HepG2 (cell line): ENCODE data around the gene TCTA. TPM values are rescaled to one million over a fixed set of nuclear protein-coding genes. Genes with fewer than 3 reads are reported as not detected.

Source experiments
- ATAC-seq: fragments of 200-7000 bp; cut with Tn5 transposase; 3 replicates; pipeline ENCODE4 v1.9.1; 2020; ENCODE audit warnings: mild to moderate bottlenecking, moderate library complexity
- BruUV-seq: library from RNA; stranded (reverse); fragments of 400-500 nt; replicated peaks from 2 replicates; lab custom pipeline; 2021; lab: Mats Ljungman, UMichigan
- CTCF ChIA-PET: fragments of 300-600 bp; formaldehyde crosslinking; extraction: SDS; loops from one replicate; lab custom pipeline; 2021; ENCODE audit warnings: low total read pairs, inconsistent platforms, low intra/inter-chr PET ratio; lab: Yijun Ruan, JAX
- POLR2A ChIA-PET: fragments of 350-600 bp; sonication (Branson Sonifier 250); formaldehyde crosslinking; loops from one replicate; lab custom pipeline; 2020; ENCODE audit warnings: antibody characterized with exemption, inconsistent platforms; lab: Yijun Ruan, JAX
- DNase-seq: peaks from one replicate; pipeline ENCODE4 v3.0.0-alpha.2; 2015; ENCODE audit warnings: low spot score
- FAIRE-seq: peaks from 3 replicates; lab custom pipeline; 2011; peaks lifted over from hg19 to GRCh38; lab: Jason Lieb, UNC
- H2AFZ ChIP-seq: one replicate; pipeline ENCODE4 v1.6.1; 2011; ENCODE audit warnings: low read length, inconsistent platforms
- H3K27ac ChIP-seq: fragments of 300-600 bp; 3 replicates; pipeline ENCODE4 v1.8.0; 2011; ENCODE audit warnings: mixed run types, mild to moderate bottlenecking, mixed read lengths, low read length, inconsistent platforms; ENCODE audit not compliant: insufficient read depth; ENCODE audit errors: extremely low read length
- H3K27me3 ChIP-seq, 2 experiments: fragments of 200-600 bp in 1 of 2; 2 replicates in 1 of 2; 3 replicates in 1 of 2; pipeline versions ENCODE4 v1.6.0 to v1.8.0; 2011; ENCODE audit warnings: low read length in 2 of 2, mild to moderate bottlenecking in 2 of 2, moderate library complexity in 2 of 2, inconsistent platforms in 1 of 2; ENCODE audit not compliant: insufficient read depth in 2 of 2, control insufficient read depth in 1 of 2
- H3K36me3 ChIP-seq, 2 experiments: fragments of 200-600 bp in 1 of 2; replicated peaks in 1 of 2; 2 replicates in 1 of 2; 3 replicates in 1 of 2; pipeline versions ENCODE4 v1.5.1 to v1.8.0; 2011; ENCODE audit warnings: low read length in 2 of 2, inconsistent platforms in 1 of 2; ENCODE audit not compliant: insufficient read depth in 2 of 2, control insufficient read depth in 1 of 2
- H3K4me1 ChIP-seq: 2 replicates; pipeline ENCODE4 v1.5.1; 2012; ENCODE audit warnings: low read length, inconsistent platforms; ENCODE audit not compliant: insufficient read depth
- H3K4me2 ChIP-seq: 2 replicates; pipeline ENCODE4 v1.6.0; 2011; ENCODE audit warnings: low read depth, low read length, inconsistent platforms
- H3K4me3 ChIP-seq, 3 experiments: fragments of 200-600 bp in 1 of 3; sonication (generic), shearing (Covaris generic) in 1 of 3; replicated peaks in 1 of 3; 2 replicates each; pipeline ENCODE4 v1.5.1; 2011 to 2016; ENCODE audit warnings: low read length in 3 of 3, inconsistent platforms in 2 of 3, low read depth in 2 of 3, mild to moderate bottlenecking in 2 of 3, control low read depth in 1 of 3, mixed read lengths in 1 of 3; ENCODE audit not compliant: insufficient read depth in 1 of 3
- H3K79me2 ChIP-seq: one replicate; pipeline ENCODE4 v1.6.1; 2011; ENCODE audit warnings: low read length, inconsistent platforms; ENCODE audit not compliant: insufficient read depth
- H3K9ac ChIP-seq: 2 replicates; pipeline ENCODE4 v1.6.0; 2011; ENCODE audit warnings: mild to moderate bottlenecking, low read depth, low read length, inconsistent platforms; ENCODE audit not compliant: insufficient read depth
- H3K9me3 ChIP-seq: 2 replicates; pipeline ENCODE4 v1.5.1; 2012; ENCODE audit warnings: mild to moderate bottlenecking, low read length
- H4K20me1 ChIP-seq: 2 replicates; pipeline ENCODE4 v1.6.0; 2011; ENCODE audit warnings: inconsistent platforms, mild to moderate bottlenecking, low read length, moderate library complexity; ENCODE audit not compliant: insufficient read depth
- AFF4 ChIP-seq: sonication (generic); formaldehyde crosslinking; IDR thresholded peaks from 2 replicates; pipeline ENCODE4 v1.4.0; 2020; ENCODE audit warnings: missing genetic modification reagents
- AGO2 ChIP-seq: fragments of 200-400 bp; formaldehyde crosslinking; optimal IDR thresholded peaks from 2 replicates; pipeline ENCODE3; 2017; ENCODE audit warnings: mild to moderate bottlenecking, low read depth, low read length, moderate library complexity
- CHCHD3 ChIP-seq: sonication (generic); formaldehyde crosslinking; IDR thresholded peaks from 2 replicates; pipeline ENCODE4 v1.8.0; 2022; ENCODE audit warnings: mild to moderate bottlenecking, missing genetic modification reagents, moderate library complexity
- MTF1 ChIP-seq: sonication (generic); formaldehyde crosslinking; IDR thresholded peaks from 2 replicates; pipeline ENCODE4 v1.5.0; 2020; ENCODE audit warnings: missing genetic modification reagents
- NFKBIZ ChIP-seq: IDR thresholded peaks from 2 replicates; pipeline ENCODE4 v1.6.1; 2018; ENCODE audit warnings: missing genetic modification reagents, missing compliant biosample characterization
- ZBED4 ChIP-seq: sonication (generic); formaldehyde crosslinking; IDR thresholded peaks from 2 replicates; pipeline ENCODE4 v1.4.0; 2020; ENCODE audit warnings: missing genetic modification reagents, borderline replicate concordance
- ZBTB46 ChIP-seq: sonication (generic); formaldehyde crosslinking; IDR thresholded peaks from 2 replicates; pipeline ENCODE4 v1.4.0; 2020; ENCODE audit warnings: mild to moderate bottlenecking, missing genetic modification reagents, borderline replicate concordance
- ZFP36 ChIP-seq: fragments of 150-350 bp; IDR thresholded peaks from 2 replicates; pipeline ENCODE4 v1.6.1; 2018; ENCODE audit warnings: borderline replicate concordance, low read length, low read depth; ENCODE audit not compliant: partially characterized antibody
- ZMYM3 ChIP-seq: sonication (generic); formaldehyde crosslinking; IDR thresholded peaks from 2 replicates; pipeline ENCODE4 v1.5.1; 2020; ENCODE audit warnings: mild to moderate bottlenecking, missing genetic modification reagents
- ZNF138 ChIP-seq: sonication (generic); formaldehyde crosslinking; IDR thresholded peaks from 2 replicates; pipeline ENCODE4 v1.5.0; 2020; ENCODE audit warnings: mild to moderate bottlenecking, low read depth, missing genetic modification reagents
- WGBS: methylation state at CpG from one replicate; pipeline ENCODE4 v1.1.6; 2017; ENCODE audit warnings: low lambda C conversion rate; 5-methylcytosine and 5-hydroxymethylcytosine counted together
- in situ Hi-C: cut with HindIII; loops from 2 replicates; pipeline ENCODE4 v1.10.0; 2017; ENCODE audit warnings: low pct_unique_long_range_greater_than_20kb; ENCODE audit not compliant: extremely low pct_ligation_motif_present
- intact Hi-C: fragments of 100-400 bp; cut with micrococcal nuclease; formaldehyde crosslinking; loops from one replicate; pipeline ENCODE4 v1.10.0; 2022; ENCODE audit not compliant: unreplicated experiment
- polyA plus RNA-seq, 8 experiments: library from polyadenylated mRNA; depleted of rRNA in 3 of 8; stranded (reverse) in 7 of 8; unstranded in 1 of 8; fragments of >200 nt; fragmentation: Illumina TruSeq in 4 of 8; extraction: Trizol in 4 of 8; gene quantifications; 2 replicates each; pipeline versions ENCODE4 v1.2.1 to v1.2.3, GENCODE V29; 2011 to 2016; ENCODE audit warnings: low read depth in 4 of 8, missing spikeins in 1 of 8, mixed read lengths in 1 of 8; ENCODE audit not compliant: insufficient read depth in 1 of 8
- total RNA-seq, 5 experiments: library from RNA; depleted of rRNA; stranded (reverse); fragments of >200 nt; fragmentation: Illumina TruSeq; extraction: Trizol; gene quantifications; 2 replicates each; pipeline ENCODE4 v1.2.3, GENCODE V29; 2016; ENCODE audit warnings: low read depth in 1 of 5

Gene TCTA
- total and polyA plus RNA-seq, 2 of the 13 experiments (the other 11 are each of a cell fraction or from before 2014, with no cell fraction given), result 8.3 to 13.2 TPM

- TF ChIP-seq ZBTB46 (CRISPR knock-in tag), result no peak
- peak; percentile 77 for TF ChIP-seq ZMYM3 (CRISPR knock-in tag)
Observed at GRCh38 chr3:49410066-49410845, 2.0 kb upstream of the TCTA start (continued).

- CTCF ChIA-PET, result no interaction called here
- peak; percentile 4 for FAIRE-seq
- peaks cover 58% of the 10 kb centered on the region for H3K4me1 ChIP-seq
- TF ChIP-seq NFKBIZ, result no peak
- TF ChIP-seq MTF1 (CRISPR knock-in tag), result no peak
- peak; percentile 54 for TF ChIP-seq AGO2
- TF ChIP-seq AFF4 (CRISPR knock-in tag), result no peak
- TF ChIP-seq ZBED4, result 0 out of 2 replicates have a peak, but pooled peaks have one; percentile 24
- no peak for TF ChIP-seq CHCHD3 (CRISPR knock-in tag)
- TF ChIP-seq ZNF138, result no peak
- TF ChIP-seq ZFP36, result no peak
Observed at GRCh38 chr3:49410846-49411534, 1.2 kb upstream of the TCTA start.

More at GRCh38 chr3:49410846-49411534, 1.2 kb upstream of the TCTA start:
- ATAC-seq (no peak), DNase-seq (no peak)
- H3K9me3 ChIP-seq, result no peaks in the 10 kb centered on the region
- in situ Hi-C loops, result no loop called here
- H2AFZ ChIP-seq, result no peak overlapping the region
- BruUV-seq, result no TSS peak
- H3K9ac ChIP-seq, result peak overlapping the region; percentile 95
- intact Hi-C loops, result loop anchor here (5.0 kb wide), 2 partner anchors 54 to 319 kb away; partner anchors contain the start of genes GPX1 and QRICH1
- under 1% methylated on average over 28 of the region's 33 CpGs for WGBS
- H3K36me3 ChIP-seq, result peaks cover 0 to 2% of the 10 kb centered on the region in 2 experiments; a peak in 1 of 5 replicates
- peaks cover 42% of the 10 kb centered on the region for H4K20me1 ChIP-seq
- no peaks in the 10 kb centered on the region; a peak in 1 of 5 replicates for H3K27me3 ChIP-seq
- peak overlapping the region; percentile 70 for H3K4me2 ChIP-seq
- POLR2A ChIA-PET, result interaction anchor here (0.6 to 2.9 kb wide), 14 partner anchors 9 to 404 kb away, joined by 3 to 48 read pairs (median 6); partner anchors contain the start of genes AMT, BSN, GPX1 and NICN1
- H3K27ac ChIP-seq, result peak overlapping the region; percentile 91
- peak overlapping the region; percentile 81 to 93 (median 90) for H3K4me3 ChIP-seq
- H3K79me2 ChIP-seq, result peaks cover 70% of the 10 kb centered on the region
